GM21619 (cell line): ENCODE data around the gene SRMS.
"Not testable (repeated sequence)": the region's sequence is repeated elsewhere in the genome, so short reads cannot be mapped to it uniquely, and the experiment has no call there.

Experiments
- ATAC-seq: cut with Tn5 transposase; IDR thresholded peaks from one replicate; pipeline ENCODE4 v1.9.1; 2021; ENCODE audit not compliant: unreplicated experiment

SRMS gene

GRCh38 chr20:63579017-63579694 lies 31.6 kb upstream of the SRMS start:
- ATAC-seq: no peak

DNA sequence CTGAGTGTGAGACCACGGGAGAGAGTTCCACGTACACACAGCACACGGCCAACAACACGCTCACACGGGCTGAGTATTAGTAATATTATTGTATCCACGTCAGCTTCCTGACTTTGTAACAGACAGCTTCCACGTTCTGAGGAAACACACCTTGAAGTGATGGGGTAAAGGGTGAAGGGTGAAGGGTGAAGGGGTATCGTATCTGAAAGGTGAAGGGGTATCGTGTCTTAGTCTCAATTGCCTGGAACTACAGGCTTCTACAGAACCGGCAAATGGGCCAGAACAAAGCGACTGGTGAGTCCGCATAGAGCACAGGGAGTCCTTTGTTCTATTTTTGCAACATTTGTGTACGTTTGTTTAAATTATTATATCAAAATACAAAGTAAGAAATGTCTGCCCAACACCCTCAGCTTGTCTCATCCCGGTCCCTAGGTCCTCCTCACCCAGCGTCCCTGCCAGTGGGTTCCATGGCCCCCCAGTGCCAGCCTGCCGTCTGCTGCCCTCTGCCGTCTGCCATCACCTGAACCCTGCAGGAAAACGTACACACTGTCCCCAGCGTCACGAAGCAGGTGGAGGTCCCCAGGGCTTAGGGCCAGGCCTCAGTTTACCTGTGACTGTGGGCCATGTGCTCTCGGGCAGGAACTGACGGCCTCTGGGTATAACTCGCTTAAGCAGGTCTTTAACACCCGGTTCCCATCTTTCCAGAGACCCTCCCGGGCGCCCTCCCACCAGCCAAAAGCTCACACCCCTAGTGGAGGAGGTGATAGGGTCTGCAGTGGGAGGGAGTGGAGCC lies 30.9 kb upstream of the SRMS start:
- no peak for ATAC-seq

DNA sequence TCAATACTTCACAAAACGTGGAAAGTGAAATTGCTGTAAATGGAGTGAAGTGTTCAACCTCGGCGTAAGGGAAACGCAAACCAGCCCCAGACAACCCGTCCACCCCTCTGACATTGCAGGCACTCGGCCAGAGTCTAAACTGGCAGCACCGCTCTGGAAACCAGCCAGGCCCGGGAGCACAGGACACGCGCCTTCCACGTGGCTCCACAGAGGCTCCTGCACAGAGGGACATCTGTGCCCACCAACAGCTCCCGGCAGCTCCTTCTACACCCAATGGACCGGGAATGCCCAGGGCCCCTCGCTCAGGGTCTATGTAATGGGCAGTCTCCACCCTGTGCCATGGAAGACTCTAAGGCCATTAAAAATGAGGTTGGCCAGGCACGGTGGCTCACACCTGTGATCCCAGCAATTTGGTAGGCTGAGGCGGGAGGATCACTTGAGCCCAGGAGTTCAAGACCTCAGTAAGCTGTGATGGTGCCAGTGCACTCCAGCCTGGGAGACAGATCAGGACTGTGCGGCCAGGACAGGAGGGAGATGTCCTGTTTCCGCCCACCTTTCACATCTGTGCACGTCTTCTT lies 29.9 kb upstream of the SRMS start:
- ATAC-seq: no peak

- no peak for ATAC-seq
Measured at GRCh38 chr20:63576311-63576710, 28.8 kb upstream of the SRMS start.

GRCh38 chr20:63574829-63575743 lies 27.5 kb upstream of the SRMS start:
- no peak for ATAC-seq

DNA sequence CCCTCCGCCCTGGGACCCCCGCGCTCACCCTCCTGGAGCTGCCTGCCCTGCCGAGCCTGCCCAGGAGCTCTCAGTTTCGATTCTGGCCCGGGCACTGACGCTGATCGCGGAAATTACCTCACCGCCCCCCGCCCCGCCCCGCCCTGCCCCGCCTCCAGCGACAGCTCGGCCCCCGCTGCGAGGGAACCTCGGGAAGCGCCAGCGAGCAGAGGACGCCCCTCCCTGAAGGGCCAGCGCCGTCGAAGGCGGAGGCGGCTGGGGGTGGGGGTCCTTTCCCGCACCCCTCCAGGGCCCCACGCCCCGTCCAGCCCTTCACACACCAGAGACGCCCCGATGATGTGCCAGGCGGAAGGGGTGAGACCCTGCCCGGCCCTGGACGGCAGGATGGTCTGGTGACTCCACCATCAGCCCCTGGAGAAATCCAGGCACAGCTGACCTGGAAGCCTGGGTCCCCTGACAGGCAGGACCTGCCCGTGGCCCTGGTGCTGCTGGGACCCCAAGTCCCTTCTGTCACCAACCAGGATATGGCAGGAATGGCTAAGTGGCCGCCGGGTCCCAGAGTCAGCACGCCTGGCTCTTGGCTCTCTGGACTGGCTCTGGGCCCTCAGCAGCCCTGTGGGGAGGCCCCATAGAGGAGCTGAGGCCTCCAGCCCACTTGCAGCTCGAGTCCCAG lies 26.7 kb upstream of the SRMS start, which contains the start of gene HELZ2:
HELZ2 (minus strand) TSS at position 84 of the 673 bp plus-strand sequence. CDS start 1,854 bp downstream, outside the sequence.
- no peak for ATAC-seq

DNA sequence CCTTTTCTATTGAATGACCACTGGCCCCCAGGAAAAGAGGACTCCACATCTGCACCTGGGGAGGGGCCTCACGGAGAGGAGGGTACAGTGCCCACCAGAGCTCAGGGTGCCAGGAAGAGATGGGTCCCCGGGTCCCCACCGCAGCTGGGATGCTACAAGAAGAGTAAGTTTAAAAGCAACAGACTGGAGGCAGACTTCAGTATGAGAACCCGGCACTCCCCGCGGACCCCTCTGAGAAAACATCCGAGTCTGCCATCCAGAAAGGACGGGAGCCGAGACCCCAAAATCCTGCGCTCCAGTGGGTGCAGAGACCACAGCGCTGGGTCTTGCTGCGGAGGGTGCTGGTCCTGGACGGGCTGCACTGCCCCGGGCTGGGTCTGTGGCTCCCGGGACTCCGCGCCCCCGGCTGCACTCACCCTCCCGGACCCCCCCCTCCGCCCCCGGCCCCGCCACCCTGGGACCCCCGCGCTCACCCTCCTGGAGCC lies 26.1 kb upstream of the SRMS start:
- no peak for ATAC-seq

DNA sequence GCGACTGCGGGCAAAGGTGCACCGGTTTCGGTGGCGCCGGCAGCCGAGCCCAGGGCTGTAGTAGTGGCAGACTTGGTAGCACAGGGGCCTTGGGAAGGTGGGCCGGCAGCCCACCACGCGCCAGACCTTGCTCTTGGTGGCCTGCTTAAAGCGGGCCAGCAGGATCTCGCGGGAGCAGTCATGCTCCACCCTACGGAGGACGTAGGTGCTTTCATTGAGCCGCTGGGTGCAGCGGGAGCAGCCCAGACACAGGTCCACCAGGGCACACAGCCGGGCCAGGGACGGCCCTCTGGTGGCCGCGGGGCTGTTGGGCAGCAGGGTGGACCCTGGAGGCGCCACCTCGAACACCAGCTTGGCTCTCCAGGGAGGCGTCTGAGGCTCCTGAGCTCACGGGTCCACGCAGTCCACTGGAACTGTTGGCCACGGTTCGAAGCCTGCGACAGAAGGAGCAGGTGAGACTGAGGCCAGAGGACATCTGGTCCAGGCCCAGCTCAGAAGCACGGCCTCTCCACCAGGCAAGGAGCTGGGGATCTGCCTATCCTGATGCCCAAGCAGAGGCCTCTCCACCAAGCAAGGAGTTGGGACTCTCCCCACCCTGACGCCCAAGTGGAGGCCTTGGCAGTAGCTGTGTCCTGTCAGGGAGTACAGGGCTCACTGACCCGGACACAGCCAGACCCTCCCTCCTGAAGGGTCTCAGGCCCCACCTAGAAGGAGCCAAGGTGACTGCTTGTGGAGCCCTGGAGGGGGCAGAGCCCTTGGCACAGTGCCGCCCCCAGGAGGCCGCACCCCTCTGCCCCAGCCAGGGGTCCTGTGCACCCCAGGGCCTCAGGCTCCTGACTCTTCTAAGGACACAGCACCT lies 25.5 kb upstream of the SRMS start:
- ATAC-seq: no peak

- no peak for ATAC-seq
Measured at GRCh38 chr20:63572071-63572787, 24.7 kb upstream of the SRMS start.

GRCh38 chr20:63571087-63571478 lies 23.5 kb upstream of the SRMS start:
- ATAC-seq: not testable (repeated sequence)

DNA sequence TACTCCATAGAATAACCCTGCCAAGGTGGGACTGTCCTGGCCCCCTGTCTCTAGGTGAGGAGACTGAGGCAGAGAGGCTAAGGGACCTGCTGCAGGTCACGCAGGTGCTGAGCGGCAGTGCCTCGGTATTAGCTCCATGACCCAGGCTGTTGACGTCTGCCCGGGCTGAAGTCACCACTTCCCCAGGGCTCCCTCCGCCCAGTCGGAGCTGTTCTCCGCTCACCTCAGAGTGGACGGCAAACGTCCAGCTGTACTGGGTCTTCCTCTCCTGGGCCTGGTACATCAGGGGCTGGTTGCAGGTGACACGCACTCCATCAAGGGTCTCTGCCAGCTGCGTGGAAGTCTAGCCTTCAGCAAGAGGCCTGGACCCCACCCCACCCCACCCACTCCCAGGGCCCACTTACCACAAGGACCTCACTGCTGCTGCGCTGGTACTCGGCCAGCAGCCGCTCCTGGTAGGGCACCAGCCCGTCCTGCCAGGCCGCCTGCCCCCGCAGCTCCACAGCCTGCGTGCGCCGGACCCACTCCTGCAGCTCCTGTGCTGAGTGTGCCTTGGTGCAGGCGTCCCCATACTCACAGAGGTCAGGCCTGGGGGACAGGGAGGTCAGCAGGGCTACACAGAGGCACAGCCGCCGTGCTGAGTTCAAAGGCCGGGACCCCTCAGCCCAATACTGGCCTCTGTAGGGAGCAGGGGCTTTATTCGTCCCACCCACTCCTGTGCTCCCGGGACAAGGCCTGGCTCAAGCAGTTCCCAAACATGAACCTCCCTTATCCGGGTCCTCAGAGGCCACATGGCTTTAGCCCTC lies 22.9 kb upstream of the SRMS start:
- no peak for ATAC-seq

- no peak for ATAC-seq
Measured at GRCh38 chr20:63568986-63569949, 21.7 kb upstream of the SRMS start.

DNA sequence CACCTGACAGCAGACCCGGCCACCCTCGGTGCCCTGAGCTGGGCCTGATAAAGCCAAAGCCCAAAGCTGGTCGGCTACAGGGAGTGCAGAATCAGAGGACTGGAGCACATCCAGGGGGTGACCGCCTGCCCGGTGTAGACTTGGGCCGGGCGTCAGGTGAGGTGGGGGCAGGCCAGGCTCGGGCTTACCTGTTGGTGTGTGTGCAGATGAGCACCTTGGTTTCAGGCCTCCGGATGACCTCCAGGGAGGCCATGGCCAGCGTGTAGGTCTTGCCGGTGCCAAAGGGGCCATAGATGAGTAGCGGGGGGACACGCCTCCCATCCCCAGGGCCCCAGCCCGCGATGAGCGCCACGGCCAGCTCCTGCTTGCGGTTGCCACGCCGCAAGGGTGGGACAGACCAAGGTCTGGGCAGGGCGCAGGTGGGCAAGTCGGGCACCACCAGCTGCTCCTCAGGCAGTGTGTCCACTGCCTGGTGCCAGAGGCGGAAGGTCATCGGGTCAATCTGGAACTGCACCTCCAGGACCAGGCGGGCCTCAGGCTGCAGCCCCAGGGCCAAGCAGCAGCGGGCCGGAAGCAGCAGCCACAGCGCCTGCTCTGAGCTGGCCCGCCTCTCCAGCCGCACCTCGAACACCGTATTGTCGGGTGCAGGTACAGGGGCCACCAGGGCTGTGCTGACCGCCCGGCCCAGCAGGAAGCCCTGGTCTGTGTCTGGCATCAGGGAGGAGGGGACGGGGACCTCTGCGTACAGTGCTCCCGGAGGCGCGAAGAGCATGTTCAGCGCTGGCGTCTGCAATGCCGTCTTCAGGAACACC lies 20.8 kb upstream of the SRMS start:
- peak; percentile 2 for ATAC-seq

DNA sequence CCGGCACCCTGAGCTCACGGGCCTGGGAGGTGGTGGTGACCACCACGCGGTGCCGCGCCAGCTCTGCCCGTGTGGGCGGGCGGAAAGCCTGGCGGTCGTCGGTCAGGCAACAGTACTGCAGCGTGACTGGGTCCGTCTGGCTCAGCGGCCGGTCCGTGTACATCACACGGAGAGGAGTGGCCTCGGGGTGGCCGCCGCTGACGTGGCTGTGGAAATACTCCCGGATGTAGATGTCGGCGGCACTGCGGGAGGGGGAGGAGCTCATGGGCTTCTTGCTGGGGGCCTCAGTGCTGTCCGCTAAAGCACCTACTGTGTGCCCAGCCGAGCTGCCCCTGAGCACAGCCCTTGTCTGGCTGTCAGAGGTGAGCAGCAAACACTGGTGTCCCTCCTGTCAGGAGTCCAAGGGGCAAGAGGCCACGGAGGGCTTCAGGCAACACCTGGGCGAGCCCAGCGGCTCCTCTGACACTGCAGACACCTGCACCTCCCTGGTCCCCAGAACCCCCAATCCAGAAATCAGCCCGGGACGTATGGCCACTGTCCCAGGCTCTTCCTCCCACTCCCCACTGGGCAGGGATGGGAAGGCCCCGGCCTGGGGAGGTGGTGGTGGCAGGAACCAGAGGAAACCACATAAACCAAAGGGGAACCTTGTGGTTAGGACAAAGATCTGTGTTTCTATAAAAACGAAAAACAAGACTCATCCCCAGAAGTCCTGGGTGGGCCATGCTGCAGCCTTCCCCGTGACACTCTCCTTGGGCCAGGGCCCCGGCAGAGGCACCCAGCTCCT lies 20.0 kb upstream of the SRMS start:
- peak; percentile 55 for ATAC-seq

DNA sequence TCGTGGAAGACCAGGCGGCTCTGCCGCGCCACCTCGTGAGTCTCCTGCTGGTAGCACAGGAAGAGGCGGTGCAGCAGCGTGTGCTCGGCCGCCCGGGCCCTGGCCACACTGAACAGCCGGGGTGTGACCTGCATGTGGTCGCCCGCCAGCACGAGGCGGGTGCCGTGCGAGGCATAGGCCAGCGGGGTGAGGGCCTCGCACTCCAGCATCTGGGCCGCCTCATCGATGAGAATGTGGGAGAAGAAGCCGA lies 19.5 kb upstream of the SRMS start:
- ATAC-seq: no peak
